GM12801 (cell line): ENCODE results near the gene SRBD1.

Source experiments
- TF ChIP-seq, protein P1 (sequence below): IDR thresholded peaks from one replicate; pipeline ENCODE4 v1.5.1; 2011; ENCODE audit warnings: control low read depth; ENCODE audit not compliant: insufficient read length; ENCODE audit errors: extremely low read depth

SRBD1 gene

DNA sequence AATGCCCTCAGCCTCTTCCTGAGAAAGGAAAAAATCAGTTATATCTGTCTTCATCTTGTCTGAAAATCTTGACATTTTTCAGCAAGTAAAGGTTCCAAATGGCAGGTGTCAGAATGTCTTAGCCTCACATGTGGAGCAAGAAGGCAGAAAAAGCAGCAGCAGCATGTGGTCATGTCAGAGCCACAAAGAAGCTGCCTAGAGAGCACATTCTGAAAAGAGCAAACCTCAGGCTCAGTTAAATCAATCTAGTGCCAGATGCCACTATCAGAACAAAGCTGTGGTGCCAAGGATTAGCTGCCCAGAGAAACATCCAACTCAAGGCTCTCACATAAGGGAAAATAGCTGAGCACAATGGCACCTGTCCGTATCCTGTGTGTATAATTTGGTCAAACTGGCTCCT is 105.9 kb downstream of the SRBD1 start:
- TF ChIP-seq, protein P1, sequence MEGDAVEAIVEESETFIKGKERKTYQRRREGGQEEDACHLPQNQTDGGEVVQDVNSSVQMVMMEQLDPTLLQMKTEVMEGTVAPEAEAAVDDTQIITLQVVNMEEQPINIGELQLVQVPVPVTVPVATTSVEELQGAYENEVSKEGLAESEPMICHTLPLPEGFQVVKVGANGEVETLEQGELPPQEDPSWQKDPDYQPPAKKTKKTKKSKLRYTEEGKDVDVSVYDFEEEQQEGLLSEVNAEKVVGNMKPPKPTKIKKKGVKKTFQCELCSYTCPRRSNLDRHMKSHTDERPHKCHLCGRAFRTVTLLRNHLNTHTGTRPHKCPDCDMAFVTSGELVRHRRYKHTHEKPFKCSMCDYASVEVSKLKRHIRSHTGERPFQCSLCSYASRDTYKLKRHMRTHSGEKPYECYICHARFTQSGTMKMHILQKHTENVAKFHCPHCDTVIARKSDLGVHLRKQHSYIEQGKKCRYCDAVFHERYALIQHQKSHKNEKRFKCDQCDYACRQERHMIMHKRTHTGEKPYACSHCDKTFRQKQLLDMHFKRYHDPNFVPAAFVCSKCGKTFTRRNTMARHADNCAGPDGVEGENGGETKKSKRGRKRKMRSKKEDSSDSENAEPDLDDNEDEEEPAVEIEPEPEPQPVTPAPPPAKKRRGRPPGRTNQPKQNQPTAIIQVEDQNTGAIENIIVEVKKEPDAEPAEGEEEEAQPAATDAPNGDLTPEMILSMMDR = no peak

DNA sequence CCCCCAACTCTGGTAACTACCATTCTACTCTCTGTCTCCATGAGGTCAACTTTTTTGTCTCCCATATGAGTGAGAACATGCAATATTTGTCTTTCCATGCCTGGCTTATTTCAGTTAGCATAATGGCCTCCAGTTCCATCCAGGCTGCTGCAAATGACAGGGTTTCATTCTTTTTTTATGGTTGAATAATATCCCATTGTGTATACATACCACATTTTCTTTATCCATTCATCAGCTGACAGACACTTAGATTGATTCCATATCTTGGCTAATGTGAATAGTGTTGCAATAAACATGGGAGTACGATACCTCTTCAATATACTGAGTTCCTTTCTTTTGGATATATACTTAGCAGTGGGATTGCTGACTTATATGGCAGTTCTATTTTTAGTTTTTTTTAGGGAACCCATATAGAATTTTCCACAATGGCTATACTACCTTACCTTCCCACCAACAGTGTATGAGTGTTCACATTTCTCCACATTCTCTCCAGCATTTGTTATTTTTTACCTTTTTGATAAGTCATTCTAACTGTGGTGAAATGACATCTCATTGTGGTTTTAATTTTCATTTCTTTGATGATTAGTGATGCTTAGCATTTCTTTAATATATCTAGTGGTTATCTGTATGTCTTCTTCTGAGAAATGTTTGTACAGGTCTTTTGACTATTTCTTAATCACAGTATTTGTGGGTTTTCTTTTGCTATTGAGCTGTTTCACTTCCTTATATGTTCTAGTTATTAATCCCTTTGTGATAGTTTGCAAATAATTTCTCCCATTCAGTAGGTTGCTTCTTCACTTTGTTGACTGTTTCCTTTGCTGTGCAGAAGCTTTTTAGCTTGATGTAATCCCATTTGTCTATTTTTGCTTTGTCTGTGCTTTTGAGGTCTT is 112.2 kb downstream of the SRBD1 start:
- TF ChIP-seq, protein P1 = no peak

DNA sequence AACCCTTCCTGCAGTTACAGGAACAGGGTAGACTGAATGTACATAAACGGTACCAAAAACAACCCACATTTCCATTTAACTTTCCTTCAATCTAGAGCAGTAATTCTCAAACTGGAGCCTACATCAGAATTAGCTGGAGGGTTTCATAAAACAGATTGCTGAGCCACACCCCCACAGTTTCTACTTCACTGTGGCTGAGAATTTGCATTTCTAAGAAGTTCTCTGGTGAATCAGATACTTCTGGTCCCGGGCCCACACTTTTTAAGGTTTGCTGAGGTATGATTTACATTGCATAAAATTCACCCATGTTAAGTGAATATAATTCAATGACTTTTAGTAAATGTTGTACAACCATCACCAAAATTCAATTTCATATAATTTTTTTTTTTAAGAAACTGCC is 113.7 kb downstream of the SRBD1 start:
- TF ChIP-seq, protein P1 = no peak

DNA sequence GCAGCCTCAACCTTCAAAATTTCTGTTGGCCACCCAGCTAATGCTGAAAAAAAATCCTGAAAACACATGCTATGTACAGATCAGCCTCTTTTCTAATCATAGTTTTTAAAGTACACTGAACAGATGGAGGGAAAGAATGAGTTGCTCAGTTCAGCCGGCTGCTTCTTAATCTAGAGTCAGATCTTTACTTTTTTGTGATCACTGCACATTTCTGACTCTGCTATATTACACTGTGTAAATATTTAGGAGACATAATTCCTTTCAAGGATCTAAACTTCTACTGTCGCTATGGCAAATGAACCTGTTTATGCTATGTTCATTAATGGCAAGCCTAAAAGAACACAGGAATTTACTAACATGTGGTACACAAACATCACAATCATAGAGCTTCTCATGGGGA is 114.2 kb downstream of the SRBD1 start:
- TF ChIP-seq, protein P1 = no peak

DNA sequence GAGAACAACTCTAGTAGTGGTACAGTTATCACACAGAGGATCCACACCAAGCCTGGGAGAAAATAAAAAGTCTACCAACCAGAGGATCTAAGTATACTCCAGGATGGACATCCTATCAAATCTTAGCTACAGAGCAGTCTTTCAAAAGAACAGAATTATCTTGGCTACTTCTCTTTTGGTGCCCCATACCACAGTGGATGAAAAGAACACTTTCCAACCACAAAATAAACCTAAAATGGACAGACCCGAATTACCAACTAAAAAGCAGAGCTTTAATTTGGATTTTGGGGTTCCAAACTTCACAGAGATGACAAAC is 116.1 kb downstream of the SRBD1 start:
- TF ChIP-seq, protein P1 = no peak

DNA sequence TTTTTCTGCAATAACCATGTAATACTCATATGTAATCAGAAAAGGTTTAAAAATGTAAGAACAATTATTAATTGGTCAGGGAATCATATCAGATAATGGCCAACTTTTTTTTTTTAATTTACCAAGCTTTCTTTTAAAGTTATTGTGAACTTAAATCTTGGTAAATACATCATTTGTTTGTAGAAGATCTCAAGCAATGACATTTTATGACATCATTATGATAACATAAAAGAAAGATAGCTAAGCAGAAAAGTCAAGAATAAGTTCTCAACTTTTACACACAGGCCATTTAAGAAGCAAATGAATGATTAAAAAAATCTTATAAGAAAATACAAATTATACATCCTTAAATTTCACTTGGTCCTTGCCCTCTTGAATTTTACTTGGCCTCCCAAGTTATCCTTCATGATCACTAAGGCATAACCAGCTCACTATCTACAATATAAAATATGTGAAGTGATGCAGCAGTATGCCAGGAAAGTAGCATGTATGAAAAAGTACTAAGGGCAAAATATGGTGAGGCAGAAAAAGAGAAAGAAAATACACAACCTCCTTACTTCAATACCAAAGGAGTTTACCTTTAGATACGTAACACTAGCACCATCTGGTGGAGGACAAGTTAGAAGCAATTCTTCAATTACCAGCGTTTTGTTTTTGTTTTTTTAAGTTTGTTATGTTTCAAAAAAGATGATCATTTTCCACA is 116.6 kb downstream of the SRBD1 start:
- TF ChIP-seq, protein P1 = peak; percentile 7

DNA sequence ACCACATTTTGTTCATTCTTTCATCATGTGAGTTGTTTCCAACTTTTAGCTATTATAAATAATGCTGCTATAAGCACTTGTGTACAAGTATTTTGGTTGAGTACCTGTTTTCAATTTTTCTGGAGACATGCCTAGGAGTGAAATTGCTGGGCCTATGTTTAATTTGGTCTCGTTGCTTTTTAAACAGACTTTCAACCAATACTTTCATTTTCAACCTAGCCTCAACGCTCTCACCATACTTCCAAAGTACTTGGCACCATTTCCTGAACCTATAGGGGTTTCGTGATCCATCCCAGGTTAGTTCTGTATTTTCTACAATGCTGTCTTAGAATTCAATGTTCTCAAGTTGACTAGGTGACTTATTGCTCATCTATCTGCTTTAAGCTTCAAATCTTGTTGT is 126.1 kb downstream of the SRBD1 start:
- TF ChIP-seq, protein P1 = no peak
